Activated T-helper 2 cell treated with anti-CD3 and anti-CD28 coated beads, Interferon-gamma antibody, Interleukin-2, Interleukin-4, amounts not matched to agents 10 μg/mL and 5 μg/mL and 100 μg/mL, durations not matched to agents 14 hours and 24 hours and 36 hours (primary cell): ENCODE measurements around the gene SPART. TPM values are rescaled to one million over a fixed set of nuclear protein-coding genes. Genes with fewer than 3 reads are reported as not detected.

Experiments used
- DNase-seq: peaks from one replicate; pipeline ENCODE4 v3.0.0; 2021; ENCODE audit warnings: low spot score
- H3K27ac Mint-ChIP-seq: one replicate; pipeline ENCODE4 v1.8.0; 2021; ENCODE audit warnings: mixed read lengths
- H3K27me3 Mint-ChIP-seq: one replicate; pipeline ENCODE4 v1.8.0; 2021; ENCODE audit warnings: low read depth, mixed read lengths
- H3K36me3 Mint-ChIP-seq: one replicate; pipeline ENCODE4 v1.8.0; 2021; ENCODE audit warnings: low read depth, mixed read lengths
- H3K4me1 Mint-ChIP-seq: one replicate; pipeline ENCODE4 v1.8.0; 2021; ENCODE audit warnings: low read depth, mixed read lengths
- H3K4me3 Mint-ChIP-seq: one replicate; pipeline ENCODE4 v1.8.0; 2021; ENCODE audit warnings: low read depth, mild to moderate bottlenecking, moderate library complexity, mixed read lengths
- H3K9me3 Mint-ChIP-seq: one replicate; pipeline ENCODE4 v1.8.0; 2021; ENCODE audit warnings: mixed read lengths
- intact Hi-C: fragments of 100-400 bp; cut with micrococcal nuclease; formaldehyde crosslinking; loops from one replicate; pipeline ENCODE4 v1.15.1; 2023
- total RNA-seq: library from RNA; stranded (reverse); gene quantifications from 2 replicates; pipeline ENCODE4 v1.2.3, GENCODE V29; 2022

Gene SPART
- total RNA-seq, 1 donor from 2014 or later = 32.0 TPM

- peaks cover 33% of the 10 kb centered on the region for H3K27me3 Mint-ChIP-seq
- intact Hi-C loops = no loop called here
- no peak overlapping the region for H3K27ac Mint-ChIP-seq
- H3K9me3 Mint-ChIP-seq = peaks cover 13% of the 10 kb centered on the region
- no peaks in the 10 kb centered on the region for H3K36me3 Mint-ChIP-seq
- no peak for DNase-seq
- H3K4me3 Mint-ChIP-seq = no peak overlapping the region
- peaks cover 8% of the 10 kb centered on the region for H3K4me1 Mint-ChIP-seq
These were observed 52.1 kb downstream of the SPART start for GRCh38 chr13:36294096-36294495.

GRCh38 chr13:36293497-36293896 lies 52.7 kb downstream of the SPART start:
- H3K27ac Mint-ChIP-seq = no peak overlapping the region

GRCh38 chr13:36288794-36289391 lies 57.3 kb downstream of the SPART start:
- Mint-ChIP-seq H3K9me3 (peaks cover 14% of the 10 kb centered on the region), H3K4me3 (no peak overlapping the region), H3K27me3 (peaks cover 12% of the 10 kb centered on the region), H3K36me3 (no peaks in the 10 kb centered on the region), H3K27ac (no peak overlapping the region), H3K4me1 (no peaks in the 10 kb centered on the region)
- intact Hi-C loops = no loop called here
- no peak for DNase-seq

More at GRCh38 chr13:36293497-36293896, 52.7 kb downstream of the SPART start:
- H3K27me3 Mint-ChIP-seq = peaks cover 28% of the 10 kb centered on the region
- no peaks in the 10 kb centered on the region for H3K36me3 Mint-ChIP-seq
- intact Hi-C loops = no loop called here
- peaks cover 8% of the 10 kb centered on the region for H3K4me1 Mint-ChIP-seq
- no peak overlapping the region for H3K4me3 Mint-ChIP-seq
- peaks cover 14% of the 10 kb centered on the region for H3K9me3 Mint-ChIP-seq
- no peak for DNase-seq

- no peaks in the 10 kb centered on the region for H3K36me3 Mint-ChIP-seq
- H3K27me3 Mint-ChIP-seq = peaks cover 7% of the 10 kb centered on the region
- no peak for DNase-seq
- H3K4me3 Mint-ChIP-seq = no peak overlapping the region
- no peak overlapping the region for H3K27ac Mint-ChIP-seq
- no peaks in the 10 kb centered on the region for H3K4me1 Mint-ChIP-seq
- peaks cover 13% of the 10 kb centered on the region for H3K9me3 Mint-ChIP-seq
- intact Hi-C loops = no loop called here
These were observed 60.2 kb downstream of the SPART start for GRCh38 chr13:36286006-36286405.

GRCh38 chr13:36282821-36283432 lies 63.3 kb downstream of the SPART start:
- no peak for DNase-seq
- no peaks in the 10 kb centered on the region for H3K9me3 Mint-ChIP-seq
- intact Hi-C loops = loop anchor here (5.0 kb wide), 1 partner anchor 454 kb away; no protein-coding TSS in a partner anchor
- no peak overlapping the region for H3K4me3 Mint-ChIP-seq
- H3K27me3 Mint-ChIP-seq = peaks cover 8% of the 10 kb centered on the region
- no peak overlapping the region for H3K27ac Mint-ChIP-seq
- no peaks in the 10 kb centered on the region for H3K4me1 Mint-ChIP-seq
- H3K36me3 Mint-ChIP-seq = no peaks in the 10 kb centered on the region

- Mint-ChIP-seq H3K27ac (no peak overlapping the region), H3K9me3 (no peaks in the 10 kb centered on the region), H3K4me3 (no peak overlapping the region), H3K4me1 (no peaks in the 10 kb centered on the region), H3K27me3 (peaks cover 2% of the 10 kb centered on the region), H3K36me3 (no peaks in the 10 kb centered on the region)
- intact Hi-C loops = loop anchor here (1.0 kb wide), 1 partner anchor 297 kb away; no protein-coding TSS in a partner anchor
- no peak for DNase-seq
These were observed 70.8 kb downstream of the SPART start for GRCh38 chr13:36275190-36276002.

GRCh38 chr13:36273431-36273830 lies 72.8 kb downstream of the SPART start:
- H3K4me1 Mint-ChIP-seq = no peaks in the 10 kb centered on the region
- no peaks in the 10 kb centered on the region for H3K36me3 Mint-ChIP-seq
- H3K9me3 Mint-ChIP-seq = no peaks in the 10 kb centered on the region
- H3K27me3 Mint-ChIP-seq = peaks cover 10% of the 10 kb centered on the region
- no peak for DNase-seq
- intact Hi-C loops = no loop called here
- no peak overlapping the region for H3K4me3 Mint-ChIP-seq
- H3K27ac Mint-ChIP-seq = no peak overlapping the region

- Mint-ChIP-seq H3K9me3 (no peaks in the 10 kb centered on the region), H3K27me3 (no peaks in the 10 kb centered on the region), H3K36me3 (no peaks in the 10 kb centered on the region), H3K27ac (no peak overlapping the region), H3K4me3 (no peak overlapping the region), H3K4me1 (no peaks in the 10 kb centered on the region)
- intact Hi-C loops = no loop called here
- no peak for DNase-seq
These were observed 84.2 kb downstream of the SPART start for GRCh38 chr13:36261976-36262375.

- H3K36me3 Mint-ChIP-seq = no peaks in the 10 kb centered on the region
- no peaks in the 10 kb centered on the region for H3K27me3 Mint-ChIP-seq
- intact Hi-C loops = no loop called here
- no peak overlapping the region for H3K4me3 Mint-ChIP-seq
- no peaks in the 10 kb centered on the region for H3K9me3 Mint-ChIP-seq
- no peaks in the 10 kb centered on the region for H3K4me1 Mint-ChIP-seq
- no peak overlapping the region for H3K27ac Mint-ChIP-seq
- DNase-seq = no peak
These were observed 85.2 kb downstream of the SPART start for GRCh38 chr13:36261011-36261410.

- Mint-ChIP-seq H3K4me3 (no peak overlapping the region), H3K9me3 (no peaks in the 10 kb centered on the region), H3K27me3 (no peaks in the 10 kb centered on the region), H3K36me3 (no peaks in the 10 kb centered on the region), H3K4me1 (no peaks in the 10 kb centered on the region), H3K27ac (no peak overlapping the region)
- no peak for DNase-seq
- intact Hi-C loops = no loop called here
These were observed 86.6 kb downstream of the SPART start for GRCh38 chr13:36259361-36260137.

GRCh38 chr13:36258831-36259230 lies 87.4 kb downstream of the SPART start:
- Mint-ChIP-seq H3K36me3 (no peaks in the 10 kb centered on the region), H3K4me1 (no peaks in the 10 kb centered on the region), H3K27me3 (no peaks in the 10 kb centered on the region), H3K4me3 (no peak overlapping the region), H3K9me3 (no peaks in the 10 kb centered on the region), H3K27ac (no peak overlapping the region)
- DNase-seq = no peak
- intact Hi-C loops = no loop called here
